ENCODE results near the gene MEGF11. TPM values are rescaled to one million over a fixed set of nuclear protein-coding genes. Genes with fewer than 3 reads are reported as not detected.

The MEGF11 gene
- total RNA-seq, 1 experiment from 2014 or later: not detected

DNA sequence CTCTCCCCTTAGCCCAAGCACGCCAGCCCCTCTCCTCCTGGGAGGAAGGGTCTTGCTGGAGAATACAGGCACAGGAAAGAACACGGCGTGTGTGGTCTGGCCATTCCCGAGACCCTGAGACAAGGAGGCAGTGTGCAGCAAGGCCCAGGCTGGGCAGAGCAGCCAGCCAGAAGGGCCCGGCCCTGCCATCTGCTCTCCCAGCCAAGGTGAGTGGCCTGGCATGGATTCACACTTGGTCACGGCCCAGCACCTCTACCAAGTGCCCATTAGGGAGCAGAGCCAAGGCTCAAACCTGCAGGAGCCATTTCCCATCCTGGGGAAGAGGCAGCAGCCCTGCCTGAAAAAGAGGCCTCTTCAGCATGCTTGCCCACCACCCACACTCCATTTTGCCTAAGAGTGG lies 28.6 kb downstream of the MEGF11 start:
- ChIA-PET CTCF (no interaction called here), POLR2A (ENCODE audit: unreplicated experiment) (no interaction called here)
- intact Hi-C loops (cut with micrococcal nuclease): no loop called here
- Histone ChIP-seq H3F3A (ENCODE audit: low read length, unreplicated experiment) (no peaks in the 10 kb centered on the region), H3K79me2 (ENCODE audit: low read length) (no peaks in the 10 kb centered on the region), H3K9me2 (replicated peaks; ENCODE audit: low read length) (no peaks in the 10 kb centered on the region), H3K27ac (ENCODE audit: low read length) (no peak overlapping the region), H3K4me3 (ENCODE audit: low read length) (no peak overlapping the region), H3K27me3 (ENCODE audit: low read length) (0 out of 2 replicates have a peak, but pooled peaks cover 8% of the 10 kb centered on the region), H3K4me2 (ENCODE audit: low read length) (no peak overlapping the region), H2AFZ (ENCODE audit: low read length) (no peak overlapping the region), H4K20me1 (ENCODE audit: low read length) (no peaks in the 10 kb centered on the region), H3K9me3 (ENCODE audit: low read length) (no peaks in the 10 kb centered on the region), H3K4me1 (ENCODE audit: insufficient read depth, low read length) (no peaks in the 10 kb centered on the region), H3K9ac (ENCODE audit: low read length) (no peak overlapping the region), H3K36me3 (ENCODE audit: low read depth, low read length) (no peaks in the 10 kb centered on the region)
- DNase-seq (no peak), ATAC-seq (no peak)
- TF ChIP-seq, protein P1, sequence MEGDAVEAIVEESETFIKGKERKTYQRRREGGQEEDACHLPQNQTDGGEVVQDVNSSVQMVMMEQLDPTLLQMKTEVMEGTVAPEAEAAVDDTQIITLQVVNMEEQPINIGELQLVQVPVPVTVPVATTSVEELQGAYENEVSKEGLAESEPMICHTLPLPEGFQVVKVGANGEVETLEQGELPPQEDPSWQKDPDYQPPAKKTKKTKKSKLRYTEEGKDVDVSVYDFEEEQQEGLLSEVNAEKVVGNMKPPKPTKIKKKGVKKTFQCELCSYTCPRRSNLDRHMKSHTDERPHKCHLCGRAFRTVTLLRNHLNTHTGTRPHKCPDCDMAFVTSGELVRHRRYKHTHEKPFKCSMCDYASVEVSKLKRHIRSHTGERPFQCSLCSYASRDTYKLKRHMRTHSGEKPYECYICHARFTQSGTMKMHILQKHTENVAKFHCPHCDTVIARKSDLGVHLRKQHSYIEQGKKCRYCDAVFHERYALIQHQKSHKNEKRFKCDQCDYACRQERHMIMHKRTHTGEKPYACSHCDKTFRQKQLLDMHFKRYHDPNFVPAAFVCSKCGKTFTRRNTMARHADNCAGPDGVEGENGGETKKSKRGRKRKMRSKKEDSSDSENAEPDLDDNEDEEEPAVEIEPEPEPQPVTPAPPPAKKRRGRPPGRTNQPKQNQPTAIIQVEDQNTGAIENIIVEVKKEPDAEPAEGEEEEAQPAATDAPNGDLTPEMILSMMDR (conservative IDR thresholded peaks at IDR 0.05; ENCODE audit: low read depth, low read length): no peak
- TF ChIP-seq EZH2 (IDR thresholded peaks at IDR 0.05; ENCODE audit: low read length, unreplicated experiment) (no peak), EZH2phosphoT487 (IDR thresholded peaks at IDR 0.05; ENCODE audit: borderline replicate concordance, low read length) (no peak)
- no TSS peak for BruUV-seq (replicated peaks)

- no peaks in the 10 kb centered on the region for H3F3A ChIP-seq (ENCODE audit: low read length, unreplicated experiment)
- ChIA-PET CTCF (no interaction called here), POLR2A (ENCODE audit: unreplicated experiment) (no interaction called here)
- no peak overlapping the region for H2AFZ ChIP-seq (ENCODE audit: low read length)
- no peaks in the 10 kb centered on the region for H3K36me3 ChIP-seq (ENCODE audit: low read depth, low read length)
- TF ChIP-seq, protein P1 (conservative IDR thresholded peaks at IDR 0.05; ENCODE audit: low read depth, low read length): no peak
- TF ChIP-seq EZH2 (IDR thresholded peaks at IDR 0.05; ENCODE audit: low read length, unreplicated experiment) (no peak), EZH2phosphoT487 (IDR thresholded peaks at IDR 0.05; ENCODE audit: borderline replicate concordance, low read length) (no peak)
- intact Hi-C loops (cut with micrococcal nuclease): no loop called here
- DNase-seq (no peak), ATAC-seq (no peak)
- H3K4me3 ChIP-seq (ENCODE audit: low read length): no peak overlapping the region
- H3K79me2 ChIP-seq (ENCODE audit: low read length): no peaks in the 10 kb centered on the region
- no peak overlapping the region for H3K4me2 ChIP-seq (ENCODE audit: low read length)
- H3K9me2 ChIP-seq (replicated peaks; ENCODE audit: low read length): no peaks in the 10 kb centered on the region
- no peaks in the 10 kb centered on the region for H4K20me1 ChIP-seq (ENCODE audit: low read length)
- H3K4me1 ChIP-seq (ENCODE audit: insufficient read depth, low read length): no peaks in the 10 kb centered on the region
- no peak overlapping the region for H3K9ac ChIP-seq (ENCODE audit: low read length)
- H3K27ac ChIP-seq (ENCODE audit: low read length): no peak overlapping the region
- H3K27me3 ChIP-seq (ENCODE audit: low read length): 0 out of 2 replicates have a peak, but pooled peaks cover 8% of the 10 kb centered on the region
- H3K9me3 ChIP-seq (ENCODE audit: low read length): no peaks in the 10 kb centered on the region
- no TSS peak for BruUV-seq (replicated peaks)
Observed at GRCh38 chr15:66222273-66223198, 31.0 kb downstream of the MEGF11 start.

DNA sequence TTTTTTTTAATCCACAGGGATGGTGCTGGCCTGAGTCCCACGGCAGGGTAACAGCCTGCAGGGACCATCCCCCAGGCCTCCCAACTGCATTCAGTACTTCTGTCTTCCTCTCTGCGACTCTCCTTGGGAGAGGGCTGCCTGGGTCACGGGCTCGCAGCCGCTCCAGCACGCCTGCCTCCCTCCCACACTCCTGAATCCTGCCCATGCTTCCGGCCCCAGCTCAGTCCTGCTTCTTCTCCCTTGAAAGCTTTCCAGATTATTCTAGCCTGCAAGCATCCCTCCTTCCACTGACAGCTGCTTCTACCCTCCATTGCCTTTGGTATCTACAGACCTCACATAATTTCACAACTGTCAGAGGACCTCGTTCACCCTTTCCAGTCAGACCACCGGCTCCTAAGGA lies 32.4 kb downstream of the MEGF11 start:
- Histone ChIP-seq H3K4me2 (ENCODE audit: low read length) (no peak overlapping the region), H3K27me3 (ENCODE audit: low read length) (0 out of 2 replicates have a peak, but pooled peaks cover 8% of the 10 kb centered on the region), H2AFZ (ENCODE audit: low read length) (no peak overlapping the region), H3K9me2 (replicated peaks; ENCODE audit: low read length) (no peaks in the 10 kb centered on the region), H3F3A (ENCODE audit: low read length, unreplicated experiment) (no peaks in the 10 kb centered on the region), H3K4me3 (ENCODE audit: low read length) (no peak overlapping the region), H3K79me2 (ENCODE audit: low read length) (no peaks in the 10 kb centered on the region), H3K9me3 (ENCODE audit: low read length) (no peaks in the 10 kb centered on the region), H3K4me1 (ENCODE audit: insufficient read depth, low read length) (no peaks in the 10 kb centered on the region), H3K27ac (ENCODE audit: low read length) (no peak overlapping the region), H3K9ac (ENCODE audit: low read length) (no peak overlapping the region), H4K20me1 (ENCODE audit: low read length) (no peaks in the 10 kb centered on the region), H3K36me3 (ENCODE audit: low read depth, low read length) (no peaks in the 10 kb centered on the region)
- ChIA-PET POLR2A (ENCODE audit: unreplicated experiment) (no interaction called here), CTCF (no interaction called here)
- DNase-seq: no peak
- intact Hi-C loops (cut with micrococcal nuclease): no loop called here
- TF ChIP-seq EZH2phosphoT487 (IDR thresholded peaks at IDR 0.05; ENCODE audit: borderline replicate concordance, low read length): no peak
- TF ChIP-seq, protein P1 (conservative IDR thresholded peaks at IDR 0.05; ENCODE audit: low read depth, low read length): no peak
- TF ChIP-seq EZH2 (IDR thresholded peaks at IDR 0.05; ENCODE audit: low read length, unreplicated experiment): no peak
- BruUV-seq (replicated peaks): no TSS peak
- ATAC-seq: no peak
